B cell (primary cell): ENCODE results near the gene RNF224. TPM values are rescaled to one million over a fixed set of nuclear protein-coding genes. Genes with fewer than 3 reads are reported as not detected.

Source experiments
- ATAC-seq: fragments of 200-7000 bp; cut with Tn5 transposase; one replicate; pipeline ENCODE4 v1.10.0; 2021; ENCODE audit warnings: low read depth, mild to moderate bottlenecking, moderate number of reproducible peaks, moderate library complexity
- CTCF ChIA-PET: fragments of 350-600 bp; sonication (Branson Sonifier 250); formaldehyde crosslinking; loops from one replicate; lab custom pipeline; 2021; ENCODE audit warnings: antibody characterized with exemption, inconsistent platforms; lab: Charles Lee
- POLR2A ChIA-PET: fragments of 350-600 bp; sonication (Branson Sonifier 250); formaldehyde crosslinking; loops from one replicate; lab custom pipeline; 2021; ENCODE audit warnings: antibody characterized with exemption; lab: Charles Lee
- DNase-seq: peaks from one replicate; pipeline ENCODE4 v3.0.0; 2013
- H2AFZ ChIP-seq: 2 replicates; pipeline ENCODE4 v1.6.1; 2012; ENCODE audit warnings: mild to moderate bottlenecking, low read depth, low read length; ENCODE audit not compliant: insufficient read depth, poor library complexity, severe bottlenecking
- H3K27ac ChIP-seq, 2 donors: 1 replicate in 1 of 2; 2 replicates in 1 of 2; pipeline ENCODE4 v1.5.1; 2012 to 2013; ENCODE audit warnings: low read length in 2 of 2, mild to moderate bottlenecking in 2 of 2, moderate library complexity in 1 of 2
- H3K27me3 ChIP-seq, 4 experiments: fragments of 200-600 bp in 1 of 4; sonication (generic) in 1 of 4; replicated peaks in 1 of 4; 1 replicate in 2 of 4; 2 replicates in 2 of 4; pipeline versions ENCODE4 v1.6.1 to v1.7.0; 2013 to 2016; ENCODE audit warnings: low read length in 3 of 4, mild to moderate bottlenecking in 2 of 4, mixed read lengths in 1 of 4, moderate library complexity in 1 of 4; ENCODE audit not compliant: insufficient read depth in 4 of 4, control insufficient read depth in 3 of 4; ENCODE audit errors: control extremely low read depth in 1 of 4
- H3K36me3 ChIP-seq, 2 experiments: replicated peaks in 1 of 2; 1 replicate in 1 of 2; 2 replicates in 1 of 2; pipeline versions ENCODE4 v1.6.1 to v1.7.1; 2013; ENCODE audit warnings: low read length in 1 of 2; ENCODE audit not compliant: insufficient read depth in 2 of 2, control insufficient read depth in 1 of 2; ENCODE audit errors: control extremely low read depth in 1 of 2, extremely low read depth in 1 of 2
- H3K4me1 ChIP-seq, 2 donors: fragments of 200-600 bp in 1 of 2; sonication (generic) in 1 of 2; 1 replicate in 1 of 2; 2 replicates in 1 of 2; pipeline versions ENCODE4 v1.5.1 to v1.6.1; 2013 to 2017; ENCODE audit warnings: low read length in 2 of 2; ENCODE audit not compliant: control insufficient read depth in 2 of 2, insufficient read depth in 2 of 2
- H3K4me2 ChIP-seq: replicated peaks from 2 replicates; pipeline ENCODE3; 2012; ENCODE audit warnings: mild to moderate bottlenecking, low read depth, low read length; ENCODE audit not compliant: poor library complexity, severe bottlenecking
- H3K4me3 ChIP-seq, 5 experiments: fragments of 200-600 bp in 1 of 5; sonication (generic) in 1 of 5; 1 replicate in 3 of 5; 2 replicates in 2 of 5; pipeline versions ENCODE4 v1.5.1 to v1.7.0; 2011 to 2016; ENCODE audit warnings: low read length in 4 of 5, mild to moderate bottlenecking in 4 of 5, low read depth in 2 of 5, control low read depth in 1 of 5, moderate library complexity in 1 of 5; ENCODE audit not compliant: insufficient read depth in 1 of 5; ENCODE audit errors: control extremely low read depth in 1 of 5, extremely low read depth in 1 of 5
- H3K79me2 ChIP-seq: fragments of 200-600 bp; sonication (generic); one replicate; pipeline ENCODE4 v1.6.0; 2016; ENCODE audit warnings: low read length; ENCODE audit not compliant: control insufficient read depth, insufficient read depth
- H3K9ac ChIP-seq: fragments of 200-600 bp; sonication (generic); 2 replicates; pipeline ENCODE4 v1.6.1; 2017; ENCODE audit warnings: mild to moderate bottlenecking, low read length, moderate library complexity
- H3K9me3 ChIP-seq, 3 donors: one replicate each; pipeline versions ENCODE4 v1.6.1 to v1.7.1; 2013; ENCODE audit warnings: low read length in 2 of 3; ENCODE audit not compliant: control insufficient read depth in 2 of 3, insufficient read depth in 1 of 3; ENCODE audit errors: control extremely low read depth in 1 of 3
- H4K20me1 ChIP-seq: 2 replicates; pipeline ENCODE4 v1.6.0; 2012; ENCODE audit warnings: mild to moderate bottlenecking, low read length; ENCODE audit not compliant: insufficient read depth, control insufficient read depth, poor library complexity, severe bottlenecking
- H3K27ac Mint-ChIP-seq: one replicate; pipeline ENCODE4 v1.8.0; 2021; ENCODE audit warnings: mixed read lengths
- H3K27me3 Mint-ChIP-seq: one replicate; pipeline ENCODE4 v1.8.0; 2021; ENCODE audit warnings: mixed read lengths
- H3K4me1 Mint-ChIP-seq: one replicate; pipeline ENCODE4 v1.8.0; 2021; ENCODE audit warnings: mixed read lengths
- H3K4me3 Mint-ChIP-seq: one replicate; pipeline ENCODE4 v1.8.0; 2021; ENCODE audit warnings: mixed read lengths
- H3K9me3 Mint-ChIP-seq: one replicate; pipeline ENCODE4 v1.8.0; 2022; ENCODE audit warnings: mixed read lengths; ENCODE audit not compliant: insufficient read depth
- EZH2 ChIP-seq: IDR thresholded peaks from 2 replicates; pipeline ENCODE4 v1.6.1; 2012; ENCODE audit warnings: borderline replicate concordance, low read depth, mild to moderate bottlenecking, moderate library complexity, low read length; ENCODE audit not compliant: insufficient read depth, poor library complexity, severe bottlenecking
- WGBS: methylation state at CpG from one replicate; pipeline ENCODE4 v1.1.5; 2013; ENCODE audit warnings: missing lambda C conversion rate; ENCODE audit not compliant: insufficient coverage; 5-methylcytosine and 5-hydroxymethylcytosine counted together
- intact Hi-C: fragments of 100-400 bp; cut with micrococcal nuclease; formaldehyde crosslinking; loops from one replicate; pipeline ENCODE4 v1.10.0; 2022
- polyA plus RNA-seq: library from polyadenylated mRNA; depleted of rRNA; stranded (reverse); fragments of >200 nt; gene quantifications from 2 replicates; pipeline ENCODE4 v1.2.3, GENCODE V29; 2012
- total RNA-seq, 2 donors: library from RNA; stranded (reverse); fragments of 120-200 nt in 1 of 2; gene quantifications; 1 replicate in 1 of 2; 2 replicates in 1 of 2; pipeline versions ENCODE4 v1.2.3 to v1.2.4, GENCODE V29; 2013 to 2022
- TF ChIP-seq, protein P1 (sequence below): fragments of 200-600 bp; IDR thresholded peaks from one replicate; pipeline ENCODE4 v1.8.0; 2022; ENCODE audit warnings: antibody characterized with exemption, mild to moderate bottlenecking

The RNF224 gene
- total and polyA plus RNA-seq, 2 donors (not counting 1 experiment from before 2014, with no cell fraction given), result not detected

DNA sequence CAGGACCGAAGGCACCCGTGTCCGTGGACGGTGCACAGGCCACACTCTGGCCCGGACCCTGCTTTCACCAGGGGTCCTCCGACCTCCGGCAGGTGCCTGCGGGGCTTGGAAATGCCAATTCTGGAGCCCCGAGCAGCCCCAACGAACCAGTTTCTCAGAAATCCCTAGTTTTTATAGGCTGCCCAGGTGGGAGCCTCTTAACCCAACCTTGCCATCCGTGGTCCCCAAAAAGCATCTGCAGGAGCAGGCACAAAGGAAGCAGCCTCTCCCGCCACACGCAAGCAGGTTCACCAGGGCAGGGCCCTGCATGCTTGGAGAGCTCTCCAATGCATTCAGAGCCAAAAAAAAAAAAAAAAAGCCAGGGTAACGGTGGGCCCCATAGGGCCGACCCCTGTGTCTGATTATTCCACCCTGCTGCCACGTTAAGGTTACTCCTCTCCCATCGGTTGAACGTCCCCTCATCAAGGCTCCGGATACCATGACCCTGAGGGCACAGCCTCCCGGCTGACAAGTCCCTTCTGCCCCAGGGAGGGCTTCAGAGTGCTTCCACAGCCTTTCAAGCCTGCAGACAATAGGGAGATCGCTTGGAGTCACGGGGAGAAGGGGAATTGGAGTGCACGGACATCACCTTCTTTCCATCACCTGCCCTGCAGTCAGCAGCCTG, 26.0 kb upstream of the RNF224 start:
- H3K36me3 ChIP-seq, result peaks cover 0 to 5% of the 10 kb centered on the region in 2 experiments
- H3K79me2 ChIP-seq, result peaks cover 80% of the 10 kb centered on the region
- H3K9me3 Mint-ChIP-seq, result no peaks in the 10 kb centered on the region
- peaks cover 0 to 6% (median 0%) of the 10 kb centered on the region in 4 experiments for H3K27me3 ChIP-seq
- peak overlapping the region; percentile 85 for H2AFZ ChIP-seq
- H3K27ac ChIP-seq, result peak overlapping the region; percentile 78 to 89
- no peak for ATAC-seq
- H3K4me2 ChIP-seq, result peak overlapping the region; percentile 96
- ChIA-PET CTCF (interaction anchor here (0.9 to 3.3 kb wide), 5 partner anchors 12 to 394 kb away, joined by 3 to 13 read pairs (median 5); partner anchors contain the start of genes ANAPC2 and SSNA1), POLR2A (interaction anchor here (0.6 to 2.0 kb wide), 7 partner anchors 12 to 72 kb away, joined by 3 to 15 read pairs (median 6); partner anchors contain the start of gene TUBB4B)
- WGBS, result 21% methylated on average over 20 of the region's 23 CpGs
- peaks cover 37 to 48% of the 10 kb centered on the region in 2 donors for H3K4me1 ChIP-seq
- intact Hi-C loops, result loop anchor here (2.0 to 10.0 kb wide), 2 partner anchors 73 to 317 kb away; partner anchors contain the start of gene TRAF2
- H3K4me3 Mint-ChIP-seq, result peak overlapping the region; percentile 88
- TF ChIP-seq, protein P1, sequence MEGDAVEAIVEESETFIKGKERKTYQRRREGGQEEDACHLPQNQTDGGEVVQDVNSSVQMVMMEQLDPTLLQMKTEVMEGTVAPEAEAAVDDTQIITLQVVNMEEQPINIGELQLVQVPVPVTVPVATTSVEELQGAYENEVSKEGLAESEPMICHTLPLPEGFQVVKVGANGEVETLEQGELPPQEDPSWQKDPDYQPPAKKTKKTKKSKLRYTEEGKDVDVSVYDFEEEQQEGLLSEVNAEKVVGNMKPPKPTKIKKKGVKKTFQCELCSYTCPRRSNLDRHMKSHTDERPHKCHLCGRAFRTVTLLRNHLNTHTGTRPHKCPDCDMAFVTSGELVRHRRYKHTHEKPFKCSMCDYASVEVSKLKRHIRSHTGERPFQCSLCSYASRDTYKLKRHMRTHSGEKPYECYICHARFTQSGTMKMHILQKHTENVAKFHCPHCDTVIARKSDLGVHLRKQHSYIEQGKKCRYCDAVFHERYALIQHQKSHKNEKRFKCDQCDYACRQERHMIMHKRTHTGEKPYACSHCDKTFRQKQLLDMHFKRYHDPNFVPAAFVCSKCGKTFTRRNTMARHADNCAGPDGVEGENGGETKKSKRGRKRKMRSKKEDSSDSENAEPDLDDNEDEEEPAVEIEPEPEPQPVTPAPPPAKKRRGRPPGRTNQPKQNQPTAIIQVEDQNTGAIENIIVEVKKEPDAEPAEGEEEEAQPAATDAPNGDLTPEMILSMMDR, result no peak
- no peak for TF ChIP-seq EZH2
- peaks cover 35% of the 10 kb centered on the region for H3K4me1 Mint-ChIP-seq
- no peaks in the 10 kb centered on the region for H3K27me3 Mint-ChIP-seq
- peak overlapping the region; percentile 12 to 80 (median 75) for H3K4me3 ChIP-seq
- H3K9me3 ChIP-seq, result no peaks in the 10 kb centered on the region
- peaks cover 52% of the 10 kb centered on the region for H4K20me1 ChIP-seq
- peak overlapping the region; percentile 81 for H3K9ac ChIP-seq
- DNase-seq, result no peak
- peak overlapping the region; percentile 90 for H3K27ac Mint-ChIP-seq

DNA sequence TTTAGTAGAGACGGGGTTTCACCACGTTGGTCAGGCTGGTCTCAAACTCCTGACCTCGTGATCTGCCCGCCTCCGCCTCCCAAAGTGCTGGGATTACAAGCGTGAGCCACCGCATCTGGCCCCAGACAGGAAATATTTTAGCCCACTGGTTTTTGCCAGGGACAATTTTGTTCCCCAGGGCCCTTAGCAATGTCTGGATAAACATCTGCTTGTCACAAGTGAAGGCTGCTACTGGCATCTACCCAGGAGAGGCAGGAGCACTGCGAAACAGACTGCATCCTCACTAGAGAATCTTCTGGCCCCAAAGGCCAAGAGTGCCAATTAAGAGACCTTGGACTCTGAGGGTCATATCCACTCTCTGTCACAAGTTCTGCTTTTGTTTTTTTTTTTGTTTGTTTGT, 24.3 kb upstream of the RNF224 start:
- H3K4me3 Mint-ChIP-seq, result no peak overlapping the region
- POLR2A ChIA-PET, result interaction anchor here (0.7 kb wide), 3 partner anchors 275 to 327 kb away, joined by 3 to 6 read pairs (median 3); no protein-coding TSS in a partner anchor

More for the DNA sequence above, 24.3 kb upstream of the RNF224 start:
- peaks cover 56% of the 10 kb centered on the region for H4K20me1 ChIP-seq
- peaks cover 45 to 58% of the 10 kb centered on the region in 2 donors for H3K4me1 ChIP-seq
- TF ChIP-seq, protein P1, result no peak
- no peak for TF ChIP-seq EZH2
- H3K9me3 Mint-ChIP-seq, result no peaks in the 10 kb centered on the region
- no peak overlapping the region for H3K4me2 ChIP-seq
- no peak overlapping the region for H2AFZ ChIP-seq
- H3K36me3 ChIP-seq, result peaks cover 0 to 5% of the 10 kb centered on the region in 2 experiments
- ATAC-seq (no peak), DNase-seq (no peak)
- no peak overlapping the region for H3K27ac ChIP-seq
- no peak overlapping the region for H3K9ac ChIP-seq
- H3K4me1 Mint-ChIP-seq, result peaks cover 48% of the 10 kb centered on the region
- H3K79me2 ChIP-seq, result peaks cover 79% of the 10 kb centered on the region
- H3K27ac Mint-ChIP-seq, result no peak overlapping the region
- CTCF ChIA-PET, result interaction anchor here (0.7 to 3.3 kb wide), 4 partner anchors 14 to 34 kb away, joined by 3 to 13 read pairs (median 8); partner anchors contain the start of genes ANAPC2 and SSNA1
- 88% methylated on average over 8 of the region's 8 CpGs for WGBS
- H3K27me3 ChIP-seq, result peaks cover 0 to 6% (median 0%) of the 10 kb centered on the region in 4 experiments
- H3K4me3 ChIP-seq, result no peak overlapping the region
- no peaks in the 10 kb centered on the region for H3K27me3 Mint-ChIP-seq
- intact Hi-C loops, result loop anchor here (10.0 kb wide), 1 partner anchor 318 kb away; the partner anchor contains the start of gene TRAF2
- H3K9me3 ChIP-seq, result no peaks in the 10 kb centered on the region
